WERI-Rb-1 (cell line): ENCODE results near the gene FER1L5.
A peak's percentile ranks its signal among the peaks of the same experiment; 100 is the strongest.

Experiments
- DNase-seq: peaks from one replicate; pipeline ENCODE4 v3.0.0-alpha.2; 2020
- H3K27ac ChIP-seq: fragments of 250-450 bp; sonication (Bioruptor Pico); 2 replicates; pipeline ENCODE4 v1.5.1; 2020; ENCODE audit warnings: mild to moderate bottlenecking, moderate library complexity
- H3K27me3 ChIP-seq: fragments of 250-450 bp; sonication (Bioruptor Pico); 2 replicates; pipeline ENCODE4 v1.5.1; 2021; ENCODE audit warnings: mild to moderate bottlenecking, low read depth, moderate library complexity; ENCODE audit not compliant: insufficient read depth, severe bottlenecking
- H3K36me3 ChIP-seq: fragments of 250-450 bp; sonication (Bioruptor Pico); 2 replicates; pipeline ENCODE4 v1.5.1; 2020; ENCODE audit warnings: mild to moderate bottlenecking, moderate library complexity
- H3K4me3 ChIP-seq: 2 replicates; pipeline ENCODE4 v1.5.1; 2011; ENCODE audit warnings: low read depth, mild to moderate bottlenecking, control low read depth, low read length
- H3K9me3 ChIP-seq: fragments of 250-450 bp; sonication (Bioruptor Pico); 2 replicates; pipeline ENCODE4 v1.5.1; 2021; ENCODE audit warnings: mild to moderate bottlenecking, moderate library complexity; ENCODE audit not compliant: severe bottlenecking
- TF ChIP-seq, protein P1 (sequence below): IDR thresholded peaks from 2 replicates; pipeline ENCODE4 v1.5.1; 2011; ENCODE audit warnings: low read depth, mild to moderate bottlenecking, control low read depth, inconsistent platforms, low read length

The FER1L5 gene

GRCh38 chr2:96601382-96602292 is 40.9 kb upstream of the FER1L5 start:
- no peak overlapping the region for H3K27ac ChIP-seq
- peaks cover 95% of the 10 kb centered on the region for H3K36me3 ChIP-seq

DNA sequence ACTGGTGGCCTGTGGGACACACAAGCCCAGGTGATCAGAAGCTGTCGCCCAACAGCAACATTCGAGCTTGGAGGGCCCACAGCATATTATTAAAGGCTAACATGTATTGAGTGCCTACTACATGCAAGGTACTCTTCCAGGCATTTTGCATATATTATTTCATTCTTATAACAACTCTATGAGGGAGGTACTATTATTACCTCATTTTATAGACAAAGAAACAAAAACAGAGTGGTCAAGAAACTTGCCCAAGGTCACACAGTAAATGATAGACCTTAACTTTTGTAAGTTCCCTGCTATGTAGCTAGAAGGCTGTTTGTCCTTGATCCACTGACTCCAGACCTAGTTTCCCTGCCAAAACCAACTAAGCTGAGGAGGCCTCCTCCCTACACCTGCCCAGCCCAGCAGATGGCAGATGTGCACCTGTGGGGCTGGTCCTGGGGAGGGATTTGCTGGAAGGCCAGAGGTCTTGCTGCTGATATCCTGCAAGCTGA is 40.2 kb upstream of the FER1L5 start:
- Histone ChIP-seq H3K4me3 (no peak overlapping the region), H3K27ac (no peak overlapping the region), H3K36me3 (peaks cover 96% of the 10 kb centered on the region), H3K27me3 (no peaks in the 10 kb centered on the region), H3K9me3 (no peaks in the 10 kb centered on the region)
- DNase-seq = no peak
- TF ChIP-seq, protein P1, sequence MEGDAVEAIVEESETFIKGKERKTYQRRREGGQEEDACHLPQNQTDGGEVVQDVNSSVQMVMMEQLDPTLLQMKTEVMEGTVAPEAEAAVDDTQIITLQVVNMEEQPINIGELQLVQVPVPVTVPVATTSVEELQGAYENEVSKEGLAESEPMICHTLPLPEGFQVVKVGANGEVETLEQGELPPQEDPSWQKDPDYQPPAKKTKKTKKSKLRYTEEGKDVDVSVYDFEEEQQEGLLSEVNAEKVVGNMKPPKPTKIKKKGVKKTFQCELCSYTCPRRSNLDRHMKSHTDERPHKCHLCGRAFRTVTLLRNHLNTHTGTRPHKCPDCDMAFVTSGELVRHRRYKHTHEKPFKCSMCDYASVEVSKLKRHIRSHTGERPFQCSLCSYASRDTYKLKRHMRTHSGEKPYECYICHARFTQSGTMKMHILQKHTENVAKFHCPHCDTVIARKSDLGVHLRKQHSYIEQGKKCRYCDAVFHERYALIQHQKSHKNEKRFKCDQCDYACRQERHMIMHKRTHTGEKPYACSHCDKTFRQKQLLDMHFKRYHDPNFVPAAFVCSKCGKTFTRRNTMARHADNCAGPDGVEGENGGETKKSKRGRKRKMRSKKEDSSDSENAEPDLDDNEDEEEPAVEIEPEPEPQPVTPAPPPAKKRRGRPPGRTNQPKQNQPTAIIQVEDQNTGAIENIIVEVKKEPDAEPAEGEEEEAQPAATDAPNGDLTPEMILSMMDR = no peak

More at GRCh38 chr2:96601382-96602292, 40.9 kb upstream of the FER1L5 start:
- DNase-seq = no peak
- H3K27me3 ChIP-seq = no peaks in the 10 kb centered on the region
- no peaks in the 10 kb centered on the region for H3K9me3 ChIP-seq
- TF ChIP-seq, protein P1 = no peak
- no peak overlapping the region for H3K4me3 ChIP-seq

- peak; percentile 12 for DNase-seq
- Histone ChIP-seq H3K27me3 (no peaks in the 10 kb centered on the region), H3K27ac (no peak overlapping the region), H3K9me3 (no peaks in the 10 kb centered on the region), H3K4me3 (no peak overlapping the region), H3K36me3 (peaks cover 99% of the 10 kb centered on the region)
- TF ChIP-seq, protein P1 = 0 out of 2 replicates have a peak, but pooled peaks have one; percentile 35
These were observed 38.5 kb upstream of the FER1L5 start for GRCh38 chr2:96604104-96604503.

GRCh38 chr2:96608469-96609455 is 33.8 kb upstream of the FER1L5 start:
- H3K9me3 ChIP-seq = no peaks in the 10 kb centered on the region
- no peak overlapping the region for H3K4me3 ChIP-seq
- H3K27ac ChIP-seq = no peak overlapping the region
- peaks cover 92% of the 10 kb centered on the region for H3K36me3 ChIP-seq
- H3K27me3 ChIP-seq = no peaks in the 10 kb centered on the region
- DNase-seq = no peak
- TF ChIP-seq, protein P1 = no peak

GRCh38 chr2:96616128-96616527 is 26.4 kb upstream of the FER1L5 start:
- no peak for DNase-seq
- peaks cover 71% of the 10 kb centered on the region for H3K36me3 ChIP-seq
- H3K27me3 ChIP-seq = no peaks in the 10 kb centered on the region
- TF ChIP-seq, protein P1 = no peak
- H3K4me3 ChIP-seq = no peak overlapping the region
- H3K27ac ChIP-seq = no peak overlapping the region
- no peaks in the 10 kb centered on the region for H3K9me3 ChIP-seq
